Measurements from ENCODE around the gene ESR1.

ESR1 gene

DNA sequence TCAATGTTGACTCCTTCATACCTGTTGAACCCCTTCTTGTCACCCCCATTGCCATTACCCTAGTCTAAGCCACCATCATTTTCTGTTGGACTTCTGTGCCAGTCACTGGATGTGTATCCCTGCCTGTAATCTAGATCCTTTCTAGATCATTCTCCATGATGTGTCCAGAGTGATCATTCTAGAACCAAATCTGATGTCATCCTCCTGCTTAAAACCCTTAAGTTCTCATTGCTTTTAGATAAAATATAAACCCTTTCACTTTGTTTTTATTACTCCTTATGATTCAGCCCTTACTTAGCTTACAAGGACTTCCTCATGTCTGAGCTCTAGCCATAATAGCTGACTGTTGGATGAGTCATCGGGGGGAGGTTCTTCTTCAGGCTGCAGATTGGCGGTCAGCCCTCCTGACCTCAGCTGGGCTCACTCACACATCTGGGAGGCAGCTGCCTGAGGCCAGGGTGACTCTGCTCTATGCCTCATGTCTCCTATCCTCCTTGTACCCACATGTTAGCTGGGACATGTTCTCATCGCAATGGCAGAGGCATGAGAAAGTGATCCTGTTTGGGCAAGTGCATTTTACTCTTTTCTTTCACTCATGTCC, 287.6 kb downstream of the ESR1 start:
- DNase-seq (ENCODE audit: low read depth) = peak; percentile 99

DNA sequence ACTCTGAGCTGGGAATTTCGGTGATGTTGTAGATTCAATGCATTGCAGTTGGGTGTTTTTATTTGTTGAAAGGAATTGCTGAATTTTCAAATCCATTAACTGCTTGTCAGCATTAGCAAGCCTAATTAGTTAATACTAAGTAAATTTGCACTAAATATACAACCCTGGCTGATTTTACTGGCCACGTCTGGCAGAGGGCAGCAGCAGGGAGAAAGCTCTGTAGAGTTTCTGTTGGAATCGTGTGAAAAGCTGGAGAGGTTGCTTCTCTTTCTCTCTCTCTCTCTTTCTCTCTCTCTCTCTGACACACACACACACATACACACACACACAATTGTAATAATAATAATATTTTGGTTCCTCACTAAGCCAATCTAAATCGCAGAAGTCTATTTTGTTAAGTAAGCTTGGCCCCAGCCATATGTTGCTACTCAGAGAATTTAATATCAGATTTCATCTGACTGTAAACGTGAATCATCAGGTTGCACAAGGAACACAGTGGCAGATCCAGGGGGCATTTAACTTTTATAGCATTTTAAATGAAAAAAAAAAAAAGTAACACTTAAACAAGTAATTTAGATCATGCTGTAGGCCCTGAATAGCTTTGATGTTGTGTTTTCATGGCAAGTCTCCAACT, 289.5 kb downstream of the ESR1 start:
- DNase-seq (ENCODE audit: low read depth) = peak; percentile 52

DNA sequence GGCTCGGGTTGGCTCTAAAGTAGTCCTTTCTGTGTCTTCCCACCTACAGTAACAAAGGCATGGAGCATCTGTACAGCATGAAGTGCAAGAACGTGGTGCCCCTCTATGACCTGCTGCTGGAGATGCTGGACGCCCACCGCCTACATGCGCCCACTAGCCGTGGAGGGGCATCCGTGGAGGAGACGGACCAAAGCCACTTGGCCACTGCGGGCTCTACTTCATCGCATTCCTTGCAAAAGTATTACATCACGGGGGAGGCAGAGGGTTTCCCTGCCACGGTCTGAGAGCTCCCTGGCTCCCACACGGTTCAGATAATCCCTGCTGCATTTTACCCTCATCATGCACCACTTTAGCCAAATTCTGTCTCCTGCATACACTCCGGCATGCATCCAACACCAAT, 291.2 kb downstream of the ESR1 start:
- no peak for DNase-seq (ENCODE audit: low read depth)

DNA sequence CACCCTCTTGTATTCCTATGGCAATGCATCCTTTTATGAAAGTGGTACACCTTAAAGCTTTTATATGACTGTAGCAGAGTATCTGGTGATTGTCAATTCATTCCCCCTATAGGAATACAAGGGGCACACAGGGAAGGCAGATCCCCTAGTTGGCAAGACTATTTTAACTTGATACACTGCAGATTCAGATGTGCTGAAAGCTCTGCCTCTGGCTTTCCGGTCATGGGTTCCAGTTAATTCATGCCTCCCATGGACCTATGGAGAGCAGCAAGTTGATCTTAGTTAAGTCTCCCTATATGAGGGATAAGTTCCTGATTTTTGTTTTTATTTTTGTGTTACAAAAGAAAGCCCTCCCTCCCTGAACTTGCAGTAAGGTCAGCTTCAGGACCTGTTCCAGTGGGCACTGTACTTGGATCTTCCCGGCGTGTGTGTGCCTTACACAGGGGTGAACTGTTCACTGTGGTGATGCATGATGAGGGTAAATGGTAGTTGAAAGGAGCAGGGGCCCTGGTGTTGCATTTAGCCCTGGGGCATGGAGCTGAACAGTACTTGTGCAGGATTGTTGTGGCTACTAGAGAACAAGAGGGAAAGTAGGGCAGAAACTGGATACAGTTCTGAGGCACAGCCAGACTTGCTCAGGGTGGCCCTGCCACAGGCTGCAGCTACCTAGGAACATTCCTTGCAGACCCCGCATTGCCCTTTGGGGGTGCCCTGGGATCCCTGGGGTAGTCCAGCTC, 292.1 kb downstream of the ESR1 start:
- no peak for DNase-seq (ENCODE audit: low read depth)

DNA sequence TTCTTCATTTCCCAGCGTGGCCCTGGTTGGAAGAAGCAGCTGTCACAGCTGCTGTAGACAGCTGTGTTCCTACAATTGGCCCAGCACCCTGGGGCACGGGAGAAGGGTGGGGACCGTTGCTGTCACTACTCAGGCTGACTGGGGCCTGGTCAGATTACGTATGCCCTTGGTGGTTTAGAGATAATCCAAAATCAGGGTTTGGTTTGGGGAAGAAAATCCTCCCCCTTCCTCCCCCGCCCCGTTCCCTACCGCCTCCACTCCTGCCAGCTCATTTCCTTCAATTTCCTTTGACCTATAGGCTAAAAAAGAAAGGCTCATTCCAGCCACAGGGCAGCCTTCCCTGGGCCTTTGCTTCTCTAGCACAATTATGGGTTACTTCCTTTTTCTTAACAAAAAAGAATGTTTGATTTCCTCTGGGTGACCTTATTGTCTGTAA, 292.7 kb downstream of the ESR1 start:
- DNase-seq (ENCODE audit: low read depth) = no peak

DNA sequence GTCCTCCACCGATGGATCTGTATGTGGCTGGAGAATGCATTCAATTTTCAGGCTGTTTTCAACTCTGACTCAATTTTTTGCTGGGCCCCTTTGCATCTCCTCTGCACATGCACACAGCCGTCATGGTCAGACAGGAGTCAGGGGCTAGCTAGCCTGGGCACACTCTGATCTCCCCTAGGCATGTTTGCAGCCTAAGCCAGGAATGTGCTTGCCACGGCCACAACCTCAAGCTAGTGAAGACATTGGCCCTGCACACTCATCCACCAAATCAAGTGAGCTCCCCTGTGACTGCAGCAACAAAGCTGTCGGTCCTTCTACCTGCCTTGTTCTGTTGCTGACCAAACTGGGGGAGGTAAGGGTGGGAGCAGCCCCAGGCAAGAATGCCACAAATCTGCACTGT, 300.5 kb downstream of the ESR1 start:
- DNase-seq (ENCODE audit: low read depth) = no peak

DNA sequence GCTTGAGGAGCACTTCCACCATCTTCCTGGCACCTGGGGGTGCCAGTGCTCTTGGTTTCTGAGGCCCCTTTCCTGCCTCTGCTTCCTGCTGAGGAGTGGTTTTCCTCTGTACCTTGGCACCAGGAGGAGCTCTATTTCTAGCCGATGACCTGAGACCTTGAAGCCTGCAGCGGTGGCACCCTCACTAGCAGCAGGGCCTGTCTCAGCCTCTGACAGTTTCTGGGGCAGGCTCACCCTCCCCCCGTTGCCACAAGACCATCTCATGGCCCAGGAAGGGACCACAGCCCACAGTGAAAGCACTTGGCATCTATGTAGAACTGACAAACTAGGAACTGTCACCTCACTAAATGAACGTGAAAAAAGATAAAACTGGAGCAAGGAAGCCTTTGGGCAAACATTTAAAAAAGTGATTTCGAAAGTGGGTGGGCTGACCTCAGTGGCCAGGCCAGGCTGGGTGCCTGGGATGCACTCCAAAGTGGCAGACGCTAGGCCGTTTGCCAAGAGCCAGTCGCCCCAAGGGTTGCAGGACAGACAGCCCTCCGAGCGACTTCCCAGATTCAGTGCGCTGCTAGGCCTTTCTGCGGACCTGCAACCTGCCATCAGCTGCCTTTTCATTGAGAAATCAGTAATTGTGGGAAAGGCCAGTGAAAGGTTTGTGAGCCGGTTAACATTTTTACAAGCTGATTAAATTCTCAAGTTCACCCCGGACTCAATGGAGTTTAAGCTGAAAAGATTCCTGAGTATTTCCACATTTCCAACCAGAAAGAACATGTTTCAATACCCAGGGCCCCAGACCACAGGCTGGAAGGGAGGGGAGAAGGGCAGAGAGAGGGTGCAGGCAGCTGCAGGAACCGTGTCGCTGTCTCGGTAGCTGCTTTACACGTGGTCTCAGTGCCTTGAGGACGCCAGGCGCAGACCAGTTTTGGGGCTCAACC, 303.7 kb downstream of the ESR1 start:
- no peak for DNase-seq (ENCODE audit: low read depth)

DNA sequence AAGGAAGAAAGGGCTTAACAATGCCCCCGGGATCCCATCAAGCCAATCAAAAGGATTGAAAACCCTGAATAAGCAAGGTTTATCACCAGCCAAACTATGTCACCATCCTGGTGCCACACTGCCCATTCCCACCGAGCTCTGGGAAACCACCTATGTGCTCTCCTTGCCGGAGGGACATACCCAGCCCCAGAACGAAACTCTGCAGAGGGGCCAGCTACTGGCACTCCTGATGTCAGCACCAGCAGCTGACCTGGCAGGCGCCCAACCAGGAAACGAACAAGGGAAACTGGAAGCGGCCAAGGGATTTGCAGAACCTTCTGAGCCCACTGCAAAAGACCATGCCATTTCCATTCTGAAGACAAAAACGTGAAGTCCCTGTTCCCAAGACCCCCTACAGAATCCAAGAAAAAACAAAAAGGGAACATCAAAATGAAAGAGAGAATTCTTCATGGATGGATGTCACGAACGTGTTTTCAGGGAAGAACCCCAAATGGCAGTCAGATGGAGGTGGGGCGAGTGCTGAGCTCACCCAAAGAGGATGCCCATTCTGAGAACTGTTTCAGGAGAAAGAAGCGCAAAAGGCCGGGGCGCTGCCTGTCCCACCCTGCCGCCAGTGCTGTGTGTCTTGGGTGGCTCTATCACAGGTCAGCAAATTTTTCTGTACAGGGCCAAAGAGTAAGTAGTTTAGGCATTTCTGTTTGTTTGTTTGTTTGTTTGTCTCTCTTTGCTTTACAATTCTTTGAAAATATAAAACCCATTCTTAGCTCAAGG, 305.2 kb downstream of the ESR1 start:
- no peak for DNase-seq (ENCODE audit: low read depth)

DNA sequence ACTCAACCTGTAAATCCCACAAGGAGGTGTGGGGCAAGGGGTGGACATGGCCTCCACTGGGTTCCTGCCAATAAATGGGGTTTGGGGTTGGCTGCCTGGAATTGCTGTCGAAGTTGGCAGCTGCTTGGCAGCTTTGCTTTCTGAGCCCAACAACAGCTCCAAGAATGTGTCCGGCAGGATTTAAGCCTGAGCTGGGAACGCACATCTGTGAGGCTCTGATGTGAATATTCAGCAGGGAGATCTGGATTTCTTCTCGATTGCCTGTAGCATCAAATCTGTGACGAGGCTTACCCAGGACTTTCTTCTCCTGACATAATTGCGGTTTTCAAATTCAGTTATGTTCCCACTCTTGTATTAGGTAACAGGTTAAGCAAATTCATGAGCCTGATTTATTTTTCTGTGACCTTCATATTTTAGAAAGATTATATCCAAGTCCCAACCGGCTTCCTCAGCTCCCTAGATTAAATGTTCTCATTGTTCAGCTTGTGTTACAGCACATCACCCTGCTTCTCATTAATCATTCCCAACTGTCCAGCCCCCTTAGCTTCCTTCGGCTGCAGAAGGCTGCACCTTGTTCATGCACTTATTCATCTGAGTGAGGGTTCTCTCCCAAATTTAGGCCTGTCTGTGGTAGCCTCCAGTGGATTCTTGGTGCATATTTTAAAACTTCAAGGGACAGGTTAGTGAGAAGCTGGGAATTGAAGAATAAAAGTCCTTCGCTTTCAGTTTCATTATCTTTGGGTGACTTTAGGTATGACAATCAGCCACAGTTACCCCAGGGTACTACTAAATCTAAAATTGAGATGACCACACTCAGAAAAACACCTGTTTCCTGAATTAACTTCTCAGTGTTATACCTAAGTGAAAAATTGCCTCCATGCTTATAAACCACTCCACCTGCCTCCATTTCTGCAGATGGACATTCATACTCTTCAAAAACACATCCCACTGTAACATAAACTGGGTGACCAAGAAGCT, 310.0 kb downstream of the ESR1 start:
- no peak for DNase-seq (ENCODE audit: low read depth)

DNA sequence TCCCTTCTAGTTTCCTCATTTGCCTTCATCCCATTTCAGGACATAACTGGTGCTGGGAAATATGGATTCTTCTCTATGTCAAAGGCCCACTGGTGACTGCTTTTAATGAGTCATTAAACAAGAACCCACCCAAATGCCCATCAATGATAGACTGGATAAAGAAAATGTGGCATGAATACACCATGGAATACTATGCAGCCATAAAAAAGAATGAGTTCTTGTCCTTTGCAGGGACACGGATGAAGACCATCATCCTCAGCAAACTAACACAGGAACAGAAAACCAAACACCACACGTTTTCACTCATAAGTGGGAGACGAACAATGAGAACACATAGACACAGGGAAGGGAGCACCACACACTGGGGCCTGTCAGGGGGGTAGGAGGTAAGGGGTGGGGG, 310.7 kb downstream of the ESR1 start:
- DNase-seq (ENCODE audit: low read depth) = no peak

DNA sequence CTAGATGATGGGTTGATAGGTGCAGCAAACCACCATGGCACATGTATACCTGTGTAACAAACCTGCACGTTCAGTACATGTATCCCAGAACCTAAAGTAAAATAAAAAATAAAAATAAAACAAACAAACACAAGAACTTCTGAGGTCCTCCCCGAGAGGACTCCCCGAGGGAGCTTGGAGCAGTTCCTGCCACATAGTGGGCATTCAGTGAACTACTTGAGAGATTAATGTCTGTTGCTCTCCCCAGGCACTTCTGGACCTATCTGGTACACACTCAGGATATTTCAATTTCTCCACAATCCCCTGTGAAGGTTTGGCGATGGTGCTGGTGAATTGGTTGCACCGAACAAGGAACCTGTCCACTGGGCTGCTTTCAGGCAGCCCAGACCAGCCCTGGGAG, 311.2 kb downstream of the ESR1 start:
- DNase-seq (ENCODE audit: low read depth) = no peak

DNA sequence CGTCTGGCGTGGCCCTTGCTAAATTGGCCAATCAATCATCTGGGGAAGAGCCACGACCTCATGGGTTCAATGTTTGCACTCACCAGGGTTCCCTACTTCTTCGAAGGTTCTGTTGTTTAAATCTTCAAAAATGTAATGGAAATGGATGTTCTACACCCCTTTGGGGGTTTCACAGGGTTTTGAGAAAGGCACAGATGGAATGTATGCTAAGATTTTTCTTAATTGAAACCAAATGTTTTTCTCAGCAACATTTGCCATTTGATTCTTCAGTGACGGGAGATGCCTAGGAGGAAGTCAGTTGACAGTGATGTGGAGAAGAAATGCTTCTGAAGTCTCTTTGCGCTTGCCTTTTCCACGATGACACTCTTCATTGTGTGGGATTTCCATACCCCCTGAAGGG, 312.3 kb downstream of the ESR1 start:
- DNase-seq (ENCODE audit: low read depth) = no peak

DNA sequence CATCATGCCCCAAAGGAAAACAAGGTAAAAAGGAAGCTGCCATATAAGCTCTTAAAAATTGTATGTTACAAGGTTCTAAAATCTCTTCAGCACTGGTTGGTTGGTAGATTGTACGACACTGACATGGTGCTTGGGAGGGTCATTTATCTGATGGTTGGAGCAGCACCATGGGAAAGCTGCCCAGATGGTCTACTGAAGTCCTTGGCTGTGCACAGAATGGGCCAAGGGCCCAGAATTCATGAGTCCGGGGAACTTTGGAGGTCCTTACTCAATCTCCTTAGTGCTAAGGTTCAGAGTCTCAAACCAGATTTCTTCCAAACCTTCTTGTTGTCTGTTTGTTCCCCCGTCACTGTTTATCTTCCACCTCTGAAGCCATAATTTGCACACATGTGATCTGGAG, 314.4 kb downstream of the ESR1 start:
- DNase-seq (ENCODE audit: low read depth) = no peak

DNA sequence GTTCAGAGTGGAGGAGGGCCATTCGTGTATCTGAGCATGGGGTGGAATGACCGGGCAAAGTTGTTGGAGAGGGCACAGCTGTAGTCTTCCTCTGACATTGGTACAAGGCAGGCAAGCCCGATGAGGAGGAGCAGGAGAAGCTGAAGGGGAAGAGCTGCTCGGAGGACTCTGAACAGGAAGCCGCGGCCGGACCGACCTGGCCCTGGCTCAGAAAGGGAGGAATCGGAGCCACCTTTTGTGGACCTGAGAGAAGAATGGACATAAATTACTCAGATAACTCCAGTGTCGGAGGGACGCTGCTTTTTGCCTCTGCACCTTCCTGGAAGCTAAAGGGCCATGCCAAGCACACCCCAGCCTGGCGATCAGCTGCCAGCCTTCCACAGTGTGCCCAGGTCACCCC, 315.0 kb downstream of the ESR1 start:
- no peak for DNase-seq (ENCODE audit: low read depth)

DNA sequence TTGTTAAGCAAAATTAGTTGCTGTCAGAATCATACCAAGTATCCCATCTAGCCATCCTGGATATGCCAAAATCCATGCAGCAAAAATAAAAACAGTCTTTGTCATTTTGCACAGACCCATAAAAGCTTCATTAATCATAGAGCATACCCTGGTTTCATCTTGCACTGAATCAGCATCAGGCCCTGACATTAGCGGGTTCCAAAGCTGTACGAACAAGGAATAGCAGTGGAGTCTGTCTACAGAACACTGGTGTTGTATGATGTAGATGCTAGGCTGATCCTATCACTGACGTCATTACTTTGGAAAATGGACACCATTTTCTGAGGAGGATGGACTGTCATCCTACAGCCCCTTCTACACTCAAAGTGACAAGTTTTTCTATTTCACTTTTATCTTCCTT, 315.6 kb downstream of the ESR1 start:
- no peak for DNase-seq (ENCODE audit: low read depth)

DNA sequence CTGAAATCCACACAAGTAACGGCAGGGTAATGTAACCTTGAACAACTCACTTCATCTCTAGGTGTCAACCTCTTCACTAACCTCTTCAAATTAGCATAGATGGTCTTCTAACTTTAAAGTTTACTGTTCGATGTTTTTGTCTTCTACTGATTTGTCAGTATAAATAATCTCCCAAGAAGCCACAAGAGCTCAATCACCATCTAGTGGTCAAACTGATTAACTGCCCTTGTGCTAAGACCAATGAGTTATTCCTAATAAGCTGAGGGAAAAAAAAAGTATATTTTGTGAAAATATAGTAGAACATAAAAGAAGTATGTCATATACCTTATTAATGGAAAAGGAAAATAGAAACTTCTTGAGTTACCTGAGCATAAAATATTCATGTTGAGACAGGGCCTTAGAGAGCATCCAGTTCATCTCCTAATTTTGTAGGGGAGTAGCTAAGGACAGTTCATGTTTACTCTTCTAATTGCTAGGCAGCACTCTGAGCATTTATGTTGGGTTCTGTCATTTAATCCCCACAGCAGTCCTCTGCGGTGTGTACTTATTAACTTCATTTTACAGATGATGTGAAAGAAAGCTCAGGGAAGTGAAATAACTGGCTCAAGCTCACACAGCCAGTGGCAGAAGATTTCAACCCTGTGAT, 317.1 kb downstream of the ESR1 start:
- DNase-seq (ENCODE audit: low read depth) = peak; percentile 37

DNA sequence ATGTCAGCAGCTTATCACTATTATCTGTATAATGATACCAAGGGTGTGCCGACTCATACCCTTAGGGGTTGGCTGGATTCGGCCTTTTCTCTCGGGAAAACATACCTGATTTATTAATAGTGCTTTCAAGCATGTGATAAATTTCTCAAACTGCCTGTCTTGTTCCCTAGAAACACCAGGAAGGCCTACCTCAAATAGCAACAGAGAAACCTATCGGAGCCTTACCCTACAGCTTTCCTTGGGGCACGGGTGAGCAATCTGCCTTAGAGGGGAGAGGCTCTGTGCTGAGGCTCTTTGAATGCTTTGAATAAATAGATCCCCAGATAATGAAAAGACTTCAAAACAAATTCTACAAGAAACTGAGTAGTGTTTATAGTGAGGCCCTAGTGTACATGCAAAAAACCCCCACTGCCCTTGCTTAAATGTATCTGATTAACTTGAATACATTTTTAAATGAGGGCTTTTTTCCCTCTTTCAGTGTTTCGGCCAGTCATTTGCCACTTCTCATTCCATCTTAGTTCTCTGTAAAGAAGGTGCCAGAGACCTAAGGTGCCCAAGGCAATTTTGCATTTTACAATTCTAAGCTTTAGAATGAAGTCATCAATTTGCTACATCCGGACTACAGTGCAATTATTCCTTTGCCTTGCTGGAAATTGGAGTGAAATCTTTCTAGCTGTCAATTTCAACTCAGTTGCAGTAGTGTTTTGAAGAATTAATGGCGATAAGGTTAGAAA, 320.1 kb downstream of the ESR1 start:
- DNase-seq (ENCODE audit: low read depth) = no peak

DNA sequence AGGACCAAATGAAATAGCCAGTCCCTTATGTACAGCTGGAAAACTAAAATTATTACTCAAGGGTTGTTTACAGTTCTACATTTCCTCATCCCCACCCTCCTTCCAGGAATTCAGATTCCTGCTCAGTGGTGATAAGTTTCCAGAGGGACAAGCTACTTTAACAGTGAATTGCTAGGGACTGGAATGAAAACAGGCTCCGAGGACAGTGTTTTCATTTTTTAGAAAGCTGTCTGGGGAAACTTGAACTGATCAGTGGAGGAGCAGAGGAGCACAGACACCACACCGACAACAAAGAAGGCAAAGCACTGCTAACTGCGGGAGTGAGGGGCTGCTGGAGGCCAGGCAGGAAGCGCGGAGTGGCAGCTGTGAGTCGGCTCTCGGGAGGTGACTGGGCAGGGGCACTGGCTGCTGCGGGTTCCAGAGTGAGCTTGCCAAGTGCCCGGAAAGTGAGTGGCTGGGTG, 322.2 kb downstream of the ESR1 start:
- DNase-seq (ENCODE audit: low read depth) = peak; percentile 27

DNA sequence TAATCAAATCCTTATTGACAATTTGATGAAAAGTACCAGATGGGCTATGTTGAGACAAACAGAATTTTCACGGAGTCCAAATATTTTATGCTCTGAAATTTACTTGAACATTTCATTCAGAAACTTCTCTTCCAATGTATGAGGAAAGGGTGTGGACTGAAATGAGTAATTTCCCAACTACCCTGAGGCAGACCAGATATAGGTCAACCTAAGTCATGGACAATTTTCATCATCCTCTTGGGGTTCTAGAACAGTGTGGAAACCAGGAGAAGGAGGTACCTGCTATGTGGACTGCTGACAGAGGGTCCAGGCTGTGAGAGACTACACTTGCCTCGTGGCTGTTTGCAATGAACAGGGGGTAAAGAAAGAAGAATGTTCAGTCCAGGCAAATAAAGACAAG, 323.0 kb downstream of the ESR1 start:
- no peak for DNase-seq (ENCODE audit: low read depth)

Data from GM04504 (cell line).